HEK293 (cell line): ENCODE data around the gene CELA2A.

ENCODE experiments used
- CTCF ChIA-PET: fragments of 350-600 bp; formaldehyde crosslinking; extraction: SDS; loops from one replicate; lab custom pipeline; 2021; ENCODE audit warnings: antibody characterized with exemption; lab: Yijun Ruan, JAX
- POLR2A ChIA-PET: fragments of 300-600 bp; formaldehyde crosslinking; extraction: SDS; loops from one replicate; lab custom pipeline; 2020; ENCODE audit warnings: antibody characterized with exemption, inconsistent platforms; lab: Yijun Ruan, JAX
- H3K27ac ChIP-seq: fragments of 200-500 bp; sonication (Bioruptor generic); 2 replicates; pipeline ENCODE4 v1.5.1; 2014; ENCODE audit warnings: low read depth, low read length, control low read depth, inconsistent platforms; ENCODE audit errors: extremely low read depth
- H3K36me3 ChIP-seq, 2 experiments: fragments of 200-500 bp in 1 of 2; sonication (Bioruptor generic) in 1 of 2; 1 replicate in 1 of 2; 2 replicates in 1 of 2; pipeline ENCODE4 v1.5.1; 2014 to 2017; ENCODE audit warnings: inconsistent platforms in 2 of 2, low read length in 2 of 2; ENCODE audit not compliant: control insufficient read depth in 2 of 2, insufficient read depth in 1 of 2
- H3K4me1 ChIP-seq: fragments of 200-500 bp; sonication (Bioruptor generic); 2 replicates; pipeline ENCODE4 v1.5.1; 2014; ENCODE audit warnings: mild to moderate bottlenecking, low read length, inconsistent platforms; ENCODE audit not compliant: control insufficient read depth, insufficient read depth
- H3K4me3 ChIP-seq: 2 replicates; pipeline ENCODE4 v1.5.1; 2011; ENCODE audit warnings: low read depth, mild to moderate bottlenecking, control low read depth, low read length, moderate library complexity
- H3K9me3 ChIP-seq: fragments of 200-500 bp; sonication (Bioruptor generic); 2 replicates; pipeline ENCODE4 v1.5.1; 2014; ENCODE audit warnings: low read depth, low read length, inconsistent platforms; ENCODE audit not compliant: control insufficient read depth, insufficient read depth
- EGR2 ChIP-seq: fragments of 450-650 bp; formaldehyde crosslinking; IDR thresholded peaks from 2 replicates; pipeline ENCODE4 v1.5.1; 2016; ENCODE audit warnings: low read depth, missing biosample characterization, missing genetic modification characterization
- GLIS1 ChIP-seq: fragments of 450-650 bp; formaldehyde crosslinking; IDR thresholded peaks from 2 replicates; pipeline ENCODE4 v1.5.1; 2016; ENCODE audit warnings: missing biosample characterization, missing genetic modification characterization
- GLIS2 ChIP-seq: fragments of 450-650 bp; formaldehyde crosslinking; IDR thresholded peaks from 2 replicates; pipeline ENCODE4 v1.5.1; 2016; ENCODE audit warnings: missing biosample characterization, missing genetic modification characterization
- HOXD13 ChIP-seq: sonication (generic); formaldehyde crosslinking; IDR thresholded peaks from 2 replicates; pipeline ENCODE4 v1.8.0; 2022; ENCODE audit warnings: missing genetic modification reagents, borderline replicate concordance
- IKZF3 ChIP-seq: fragments of 450-650 bp; IDR thresholded peaks from 2 replicates; pipeline ENCODE4 v1.5.0; 2018; ENCODE audit warnings: missing biosample characterization, mild to moderate bottlenecking, missing genetic modification characterization, moderate library complexity
- KLF16 ChIP-seq: fragments of 450-650 bp; formaldehyde crosslinking; IDR thresholded peaks from 2 replicates; pipeline ENCODE4 v1.5.1; 2017; ENCODE audit warnings: missing biosample characterization, missing genetic modification characterization
- SP2 ChIP-seq: fragments of 450-650 bp; formaldehyde crosslinking; IDR thresholded peaks from 2 replicates; pipeline ENCODE4 v1.5.1; 2016; ENCODE audit warnings: missing biosample characterization, missing genetic modification characterization
- SP7 ChIP-seq: fragments of 450-650 bp; formaldehyde crosslinking; IDR thresholded peaks from 2 replicates; pipeline ENCODE4 v1.5.1; 2016; ENCODE audit warnings: missing biosample characterization, missing genetic modification characterization
- ZBTB1 ChIP-seq: fragments of 450-650 bp; formaldehyde crosslinking; IDR thresholded peaks from 2 replicates; pipeline ENCODE4 v1.5.1; 2016; ENCODE audit warnings: missing biosample characterization, missing genetic modification characterization
- ZBTB20 ChIP-seq: fragments of 450-650 bp; formaldehyde crosslinking; IDR thresholded peaks from 2 replicates; pipeline ENCODE4 v1.5.1; 2016; ENCODE audit warnings: missing biosample characterization, missing genetic modification characterization
- ZFHX2 ChIP-seq: fragments of 450-650 bp; formaldehyde crosslinking; conservative IDR thresholded peaks from 2 replicates; pipeline ENCODE4 v1.5.1; 2016; ENCODE audit warnings: missing biosample characterization, missing genetic modification characterization
- ZIC2 ChIP-seq: fragments of 450-650 bp; formaldehyde crosslinking; IDR thresholded peaks from 2 replicates; pipeline ENCODE4 v1.5.1; 2016; ENCODE audit warnings: missing biosample characterization, missing genetic modification characterization
- ZNF114 ChIP-seq: fragments of 450-650 bp; formaldehyde crosslinking; IDR thresholded peaks from 2 replicates; pipeline ENCODE4 v1.5.0; 2017; ENCODE audit warnings: missing biosample characterization, missing genetic modification characterization
- ZNF23 ChIP-seq: fragments of 450-650 bp; formaldehyde crosslinking; IDR thresholded peaks from 2 replicates; pipeline ENCODE4 v1.5.1; 2016; ENCODE audit warnings: missing biosample characterization, missing genetic modification characterization, borderline replicate concordance
- ZNF341 ChIP-seq: fragments of 450-650 bp; formaldehyde crosslinking; IDR thresholded peaks from 2 replicates; pipeline ENCODE4; 2016; ENCODE audit warnings: low read depth, missing biosample characterization, missing genetic modification characterization
- ZNF398 ChIP-seq: fragments of 450-650 bp; formaldehyde crosslinking; IDR thresholded peaks from 2 replicates; pipeline ENCODE4 v1.5.1; 2017; ENCODE audit warnings: missing biosample characterization, missing genetic modification characterization
- ZNF548 ChIP-seq: fragments of 450-650 bp; formaldehyde crosslinking; IDR thresholded peaks from 2 replicates; pipeline ENCODE4 v1.5.1; 2016; ENCODE audit warnings: missing biosample characterization, missing genetic modification characterization
- ZNF555 ChIP-seq: fragments of 450-650 bp; formaldehyde crosslinking; conservative IDR thresholded peaks from 2 replicates; pipeline ENCODE4 v1.5.1; 2017; ENCODE audit warnings: missing biosample characterization, mild to moderate bottlenecking, missing genetic modification characterization, inconsistent platforms
- ZNF561 ChIP-seq: fragments of 450-650 bp; IDR thresholded peaks from 2 replicates; pipeline ENCODE4 v1.5.1; 2018; ENCODE audit warnings: missing biosample characterization, missing genetic modification characterization, borderline replicate concordance
- ZNF580 ChIP-seq: fragments of 450-650 bp; formaldehyde crosslinking; IDR thresholded peaks from 2 replicates; pipeline ENCODE4 v1.5.1; 2016; ENCODE audit warnings: missing biosample characterization, missing genetic modification characterization
- ZNF600 ChIP-seq: fragments of 450-650 bp; formaldehyde crosslinking; IDR thresholded peaks from 2 replicates; pipeline ENCODE4 v1.5.1; 2016; ENCODE audit warnings: missing biosample characterization, missing genetic modification characterization
- ZNF610 ChIP-seq: fragments of 450-650 bp; formaldehyde crosslinking; IDR thresholded peaks from 2 replicates; pipeline ENCODE4 v1.5.1; 2016; ENCODE audit warnings: missing biosample characterization, missing genetic modification characterization, borderline replicate concordance
- ZNF664 ChIP-seq: fragments of 450-650 bp; formaldehyde crosslinking; IDR thresholded peaks from 2 replicates; pipeline ENCODE4 v1.5.1; 2016; ENCODE audit warnings: missing biosample characterization, missing genetic modification characterization
- ZNF707 ChIP-seq: fragments of 450-650 bp; formaldehyde crosslinking; IDR thresholded peaks from 2 replicates; pipeline ENCODE4 v1.5.1; 2016; ENCODE audit warnings: missing biosample characterization, missing genetic modification characterization
- ZNF768 ChIP-seq: fragments of 450-650 bp; formaldehyde crosslinking; IDR thresholded peaks from 2 replicates; pipeline ENCODE4 v1.5.1; 2018; ENCODE audit warnings: missing biosample characterization, mild to moderate bottlenecking, missing genetic modification characterization
- ZNF777 ChIP-seq: fragments of 450-650 bp; formaldehyde crosslinking; IDR thresholded peaks from 2 replicates; pipeline ENCODE4 v1.5.1; 2017; ENCODE audit warnings: missing biosample characterization, missing genetic modification characterization, borderline replicate concordance
- TF ChIP-seq, protein P1 (sequence below): fragments of 450-650 bp; formaldehyde crosslinking; IDR thresholded peaks from 2 replicates; pipeline ENCODE4 v1.5.1; 2016; ENCODE audit warnings: missing biosample characterization, missing genetic modification characterization
- TF ChIP-seq, protein P2 (sequence below): fragments of 450-650 bp; formaldehyde crosslinking; IDR thresholded peaks from 2 replicates; pipeline ENCODE4 v1.5.1; 2016; ENCODE audit warnings: missing biosample characterization, missing genetic modification characterization, low read depth

CELA2A gene

DNA sequence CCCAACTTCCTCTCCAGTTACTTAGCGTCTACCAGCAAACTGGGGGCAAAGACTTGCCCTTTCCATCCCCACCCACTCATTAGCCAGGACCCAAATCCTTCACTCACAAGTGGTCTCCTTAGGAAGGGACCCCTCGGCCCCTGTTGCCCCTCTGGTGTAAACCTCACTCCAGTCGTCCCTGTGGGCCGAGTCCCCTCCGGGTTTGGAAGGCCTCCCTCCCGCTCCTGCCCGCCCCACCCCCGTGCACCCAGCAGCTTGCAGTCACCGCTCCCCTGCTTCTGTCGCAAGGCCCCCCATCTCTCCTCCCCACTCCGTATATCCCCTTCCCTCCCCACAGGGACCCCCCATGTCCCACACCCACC lies 45.7 kb upstream of the CELA2A start:
- H3K4me3 ChIP-seq: peak overlapping the region; percentile 72
- ChIA-PET POLR2A (interaction anchor here (0.5 kb wide), 1 partner anchor 820 kb away, joined by 3 read pairs; no protein-coding TSS in a partner anchor), CTCF (interaction anchor here (0.5 to 1.8 kb wide), 2 partner anchors 87 to 257 kb away, joined by 3 to 7 read pairs; no protein-coding TSS in a partner anchor)
- no peaks in the 10 kb centered on the region for H3K9me3 ChIP-seq
- no peak overlapping the region for H3K27ac ChIP-seq
- H3K36me3 ChIP-seq: peaks cover 0 to 20% of the 10 kb centered on the region in 2 experiments; a peak in 1 of 3 replicates
- TF ChIP-seq EGR2 (tag by site-specific recombination) (no peak), ZNF610 (tag by site-specific recombination) (no peak), ZNF768 (tag by site-specific recombination) (no peak), ZNF341 (tag by site-specific recombination) (no peak), ZNF580 (tag by site-specific recombination) (no peak), HOXD13 (no peak), GLIS2 (tag by site-specific recombination) (0 out of 2 replicates have a peak, but pooled peaks have one; percentile 10), ZIC2 (tag by site-specific recombination) (no peak), ZFHX2 (tag by site-specific recombination) (0 out of 2 replicates have a peak, but pooled peaks have one; percentile 7), KLF16 (tag by site-specific recombination) (no peak)
- H3K4me1 ChIP-seq: peaks cover 3% of the 10 kb centered on the region; the same call in 1 of the 2 replicates

GRCh38 chr1:15411593-15412137 lies 44.9 kb upstream of the CELA2A start:
- ChIA-PET POLR2A (interaction anchor here (1.6 kb wide), 1 partner anchor 10 kb away, joined by 4 read pairs; no protein-coding TSS in a partner anchor), CTCF (interaction anchor here (0.6 to 1.8 kb wide), 3 partner anchors 20 to 141 kb away, joined by 3 to 7 read pairs (median 7); no protein-coding TSS in a partner anchor)
- no peaks in the 10 kb centered on the region for H3K9me3 ChIP-seq
- H3K4me1 ChIP-seq: peaks cover 3% of the 10 kb centered on the region; the same call in 1 of the 2 replicates
- H3K4me3 ChIP-seq: no peak overlapping the region
- no peak overlapping the region for H3K27ac ChIP-seq
- peaks cover 0 to 20% of the 10 kb centered on the region in 2 experiments; a peak in 1 of 3 replicates for H3K36me3 ChIP-seq
- TF ChIP-seq, protein P1, sequence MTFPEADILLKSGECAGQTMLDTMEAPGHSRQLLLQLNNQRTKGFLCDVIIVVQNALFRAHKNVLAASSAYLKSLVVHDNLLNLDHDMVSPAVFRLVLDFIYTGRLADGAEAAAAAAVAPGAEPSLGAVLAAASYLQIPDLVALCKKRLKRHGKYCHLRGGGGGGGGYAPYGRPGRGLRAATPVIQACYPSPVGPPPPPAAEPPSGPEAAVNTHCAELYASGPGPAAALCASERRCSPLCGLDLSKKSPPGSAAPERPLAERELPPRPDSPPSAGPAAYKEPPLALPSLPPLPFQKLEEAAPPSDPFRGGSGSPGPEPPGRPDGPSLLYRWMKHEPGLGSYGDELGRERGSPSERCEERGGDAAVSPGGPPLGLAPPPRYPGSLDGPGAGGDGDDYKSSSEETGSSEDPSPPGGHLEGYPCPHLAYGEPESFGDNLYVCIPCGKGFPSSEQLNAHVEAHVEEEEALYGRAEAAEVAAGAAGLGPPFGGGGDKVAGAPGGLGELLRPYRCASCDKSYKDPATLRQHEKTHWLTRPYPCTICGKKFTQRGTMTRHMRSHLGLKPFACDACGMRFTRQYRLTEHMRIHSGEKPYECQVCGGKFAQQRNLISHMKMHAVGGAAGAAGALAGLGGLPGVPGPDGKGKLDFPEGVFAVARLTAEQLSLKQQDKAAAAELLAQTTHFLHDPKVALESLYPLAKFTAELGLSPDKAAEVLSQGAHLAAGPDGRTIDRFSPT (tag by site-specific recombination): no peak
- peak; percentile 15; the same call in 1 of the 2 replicates for TF ChIP-seq ZBTB20 (tag by site-specific recombination)
- TF ChIP-seq ZNF580 (tag by site-specific recombination): no peak
- no peak for TF ChIP-seq ZNF561
- no peak for TF ChIP-seq ZNF555
- TF ChIP-seq ZNF664 (tag by site-specific recombination): no peak
- TF ChIP-seq SP7: no peak
- TF ChIP-seq ZNF777 (tag by site-specific recombination): no peak
- TF ChIP-seq GLIS2 (tag by site-specific recombination): peak; percentile 68
- TF ChIP-seq ZNF23 (tag by site-specific recombination): no peak
- TF ChIP-seq ZNF600 (tag by site-specific recombination): peak; percentile 89
- TF ChIP-seq, protein P2, sequence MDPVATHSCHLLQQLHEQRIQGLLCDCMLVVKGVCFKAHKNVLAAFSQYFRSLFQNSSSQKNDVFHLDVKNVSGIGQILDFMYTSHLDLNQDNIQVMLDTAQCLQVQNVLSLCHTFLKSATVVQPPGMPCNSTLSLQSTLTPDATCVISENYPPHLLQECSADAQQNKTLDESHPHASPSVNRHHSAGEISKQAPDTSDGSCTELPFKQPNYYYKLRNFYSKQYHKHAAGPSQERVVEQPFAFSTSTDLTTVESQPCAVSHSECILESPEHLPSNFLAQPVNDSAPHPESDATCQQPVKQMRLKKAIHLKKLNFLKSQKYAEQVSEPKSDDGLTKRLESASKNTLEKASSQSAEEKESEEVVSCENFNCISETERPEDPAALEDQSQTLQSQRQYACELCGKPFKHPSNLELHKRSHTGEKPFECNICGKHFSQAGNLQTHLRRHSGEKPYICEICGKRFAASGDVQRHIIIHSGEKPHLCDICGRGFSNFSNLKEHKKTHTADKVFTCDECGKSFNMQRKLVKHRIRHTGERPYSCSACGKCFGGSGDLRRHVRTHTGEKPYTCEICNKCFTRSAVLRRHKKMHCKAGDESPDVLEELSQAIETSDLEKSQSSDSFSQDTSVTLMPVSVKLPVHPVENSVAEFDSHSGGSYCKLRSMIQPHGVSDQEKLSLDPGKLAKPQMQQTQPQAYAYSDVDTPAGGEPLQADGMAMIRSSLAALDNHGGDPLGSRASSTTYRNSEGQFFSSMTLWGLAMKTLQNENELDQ: no peak
- TF ChIP-seq HOXD13: no peak
- peak; percentile 74 for TF ChIP-seq GLIS1
- no peak for TF ChIP-seq ZBTB1 (tag by site-specific recombination)
- no peak for TF ChIP-seq ZNF707 (tag by site-specific recombination)
- no peak for TF ChIP-seq ZNF114 (tag by site-specific recombination)
- no peak for TF ChIP-seq ZNF398 (tag by site-specific recombination)
- TF ChIP-seq IKZF3: no peak
- no peak for TF ChIP-seq SP2
- TF ChIP-seq ZNF548 (tag by site-specific recombination): no peak
- no peak for TF ChIP-seq KLF16 (tag by site-specific recombination)
- TF ChIP-seq, all 188 proteins: peak for 4
